ENCODE measurements around the gene HOXD13.

The HOXD13 gene

DNA sequence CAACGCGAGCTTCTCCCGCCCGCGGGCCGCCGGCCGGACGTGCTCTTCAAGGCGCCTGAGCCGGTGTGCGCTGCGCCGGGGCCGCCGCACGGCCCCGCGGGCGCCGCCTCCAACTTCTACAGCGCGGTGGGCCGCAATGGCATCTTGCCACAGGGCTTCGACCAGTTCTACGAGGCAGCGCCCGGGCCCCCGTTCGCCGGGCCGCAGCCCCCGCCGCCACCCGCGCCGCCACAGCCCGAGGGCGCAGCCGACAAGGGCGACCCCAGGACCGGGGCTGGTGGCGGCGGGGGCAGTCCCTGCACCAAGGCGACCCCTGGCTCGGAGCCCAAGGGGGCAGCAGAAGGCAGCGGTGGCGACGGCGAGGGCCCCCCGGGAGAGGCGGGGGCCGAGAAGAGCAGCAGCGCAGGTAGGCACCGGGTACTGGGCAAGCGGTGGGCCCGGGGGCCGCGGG, 15.2 kb downstream of the HOXD13 start:
- no peak for DNase-seq

DNA sequence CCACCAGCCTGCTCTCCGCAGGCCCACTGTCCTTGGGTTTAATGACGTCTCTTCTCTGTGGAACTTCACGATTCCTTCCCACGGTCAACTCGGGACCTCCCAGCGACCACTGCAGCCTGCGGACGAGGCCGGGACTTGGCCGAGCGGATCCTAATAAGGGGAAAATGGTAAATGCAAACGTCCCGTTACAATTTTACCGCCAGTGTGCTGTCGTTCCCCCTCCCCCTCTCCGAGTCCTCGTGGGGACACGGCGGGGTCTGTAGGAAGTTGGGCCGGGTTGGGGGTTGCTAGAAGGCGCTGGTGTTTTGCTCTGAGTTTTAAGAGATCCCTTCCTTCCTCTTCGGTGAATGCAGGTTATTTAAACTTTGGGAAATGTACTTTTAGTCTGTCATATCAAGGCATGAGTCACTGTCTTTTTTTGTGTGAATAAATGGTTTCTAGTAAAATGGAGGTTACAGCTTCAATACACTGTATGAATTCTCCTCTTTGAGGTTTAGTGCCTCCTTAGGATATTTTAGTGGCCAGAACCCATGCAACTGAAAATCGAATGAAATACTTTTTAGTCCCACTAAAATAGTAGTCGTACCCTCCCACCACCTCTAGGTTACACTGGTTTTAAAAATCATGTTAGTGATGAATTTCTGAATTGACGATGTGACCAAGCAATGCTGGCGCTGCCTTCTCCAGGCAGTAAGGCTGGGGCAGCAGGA, 16.8 kb downstream of the HOXD13 start:
- no peak for DNase-seq

DNA sequence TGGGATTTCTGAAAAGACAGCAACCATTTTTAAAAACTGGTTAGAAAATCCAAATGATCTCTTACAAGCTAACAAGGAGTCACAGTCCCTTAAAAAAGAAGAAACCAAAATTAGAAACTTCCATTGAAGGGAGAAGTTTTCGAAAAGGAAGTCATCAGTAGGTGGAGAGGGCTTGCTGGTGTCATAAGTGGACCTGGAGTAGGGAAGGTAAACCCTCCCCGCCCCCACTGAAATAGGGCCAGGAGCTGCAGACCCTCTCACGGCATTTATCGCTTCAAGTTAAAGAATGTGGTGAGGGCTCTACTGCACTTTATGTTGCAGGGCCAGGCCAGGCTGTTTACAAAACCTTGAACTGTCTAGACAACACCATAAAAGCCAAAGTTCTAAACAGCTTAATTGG, 17.4 kb downstream of the HOXD13 start:
- no peak for DNase-seq

GRCh38 chr2:176110415-176111308, 18.1 kb downstream of the HOXD13 start:
- no peak for DNase-seq

DNA sequence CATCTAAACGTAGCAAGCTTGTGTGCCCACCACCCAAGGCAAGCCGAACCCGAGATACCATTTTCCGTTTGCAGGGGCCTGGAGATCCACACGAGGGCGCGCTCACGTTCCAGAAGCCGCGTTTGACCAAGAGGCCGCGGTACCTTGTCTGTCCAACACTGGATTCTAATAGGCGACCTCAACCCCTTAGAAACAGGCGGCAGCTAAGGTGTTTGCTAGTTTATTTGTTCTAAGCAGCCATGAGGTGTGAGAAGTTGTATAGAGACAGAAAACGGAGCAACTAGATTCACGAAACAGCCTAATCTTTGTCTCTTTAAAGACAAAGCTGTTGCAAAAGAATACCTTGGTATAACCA, 18.8 kb downstream of the HOXD13 start:
- DNase-seq = no peak

DNA sequence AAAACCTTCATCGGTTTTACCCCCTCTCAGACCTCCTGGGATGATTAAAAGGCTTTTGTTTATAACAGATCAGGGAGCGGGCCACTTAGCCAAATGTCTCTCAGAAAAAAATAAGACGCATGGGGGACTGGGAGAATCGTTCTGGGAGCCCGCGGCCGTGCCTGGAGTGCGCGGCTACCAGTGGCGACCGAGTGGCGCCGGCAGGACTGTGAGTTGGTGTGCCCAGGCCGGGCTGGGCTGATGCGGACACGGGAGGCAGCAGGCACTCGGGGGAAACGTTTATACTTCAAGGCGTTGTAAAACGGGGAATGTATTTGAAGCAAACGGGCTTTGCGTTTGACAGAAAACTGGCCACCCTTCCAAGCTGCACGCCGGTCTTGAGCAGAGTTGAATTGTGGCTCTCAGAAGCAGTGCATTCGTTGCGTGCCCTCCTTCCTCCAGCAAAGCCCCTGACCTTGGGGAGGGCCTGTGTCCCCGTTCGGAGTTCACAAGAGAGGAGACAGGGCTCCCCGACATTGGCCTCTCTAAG, 19.4 kb downstream of the HOXD13 start:
- no peak for DNase-seq

DNA sequence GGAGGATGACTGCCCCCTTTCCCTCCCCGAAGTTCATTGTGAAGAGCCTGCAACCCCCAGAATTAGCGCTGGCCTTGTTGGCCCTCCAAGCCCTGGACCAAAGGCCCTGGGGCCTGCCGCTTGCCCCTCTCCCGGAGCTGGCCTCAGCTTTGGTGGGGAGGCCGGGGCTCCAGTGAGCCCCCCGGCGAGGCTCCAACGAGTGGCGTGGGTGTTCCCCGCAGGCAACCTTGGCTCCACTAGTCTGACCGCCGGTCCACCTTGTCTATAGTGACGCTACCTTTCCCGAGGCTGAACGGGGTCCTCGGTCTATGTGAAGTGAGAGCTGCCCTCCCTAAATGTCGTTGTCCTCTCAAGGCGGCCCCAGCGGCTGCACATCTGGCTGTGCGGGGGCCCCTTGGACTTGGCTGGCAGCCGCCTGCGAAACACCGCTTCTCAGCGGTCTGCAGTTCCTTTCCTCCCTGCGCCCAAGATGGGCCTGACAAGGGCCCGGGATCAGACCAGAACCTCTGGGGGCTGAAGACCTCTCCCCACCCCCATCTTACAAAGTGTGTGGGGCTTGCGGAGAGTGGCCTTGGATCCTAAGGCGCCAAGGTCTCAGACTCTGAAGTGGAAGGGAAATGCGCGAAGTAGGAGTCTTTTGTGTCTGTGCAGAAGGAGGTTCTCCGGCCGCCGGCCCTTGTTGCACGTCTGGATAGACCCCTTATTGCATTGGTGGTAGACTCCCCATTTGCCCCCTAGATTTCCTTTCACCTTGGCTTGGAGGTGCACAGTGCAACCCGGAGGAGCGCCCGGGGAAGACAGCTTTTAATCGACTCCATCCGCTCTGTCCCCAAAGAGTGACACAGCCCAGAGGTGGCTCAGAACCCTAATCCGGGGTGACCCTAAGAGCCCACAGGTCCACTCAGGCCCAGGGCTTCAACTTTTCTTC, 20.1 kb downstream of the HOXD13 start:
- no peak for DNase-seq

DNA sequence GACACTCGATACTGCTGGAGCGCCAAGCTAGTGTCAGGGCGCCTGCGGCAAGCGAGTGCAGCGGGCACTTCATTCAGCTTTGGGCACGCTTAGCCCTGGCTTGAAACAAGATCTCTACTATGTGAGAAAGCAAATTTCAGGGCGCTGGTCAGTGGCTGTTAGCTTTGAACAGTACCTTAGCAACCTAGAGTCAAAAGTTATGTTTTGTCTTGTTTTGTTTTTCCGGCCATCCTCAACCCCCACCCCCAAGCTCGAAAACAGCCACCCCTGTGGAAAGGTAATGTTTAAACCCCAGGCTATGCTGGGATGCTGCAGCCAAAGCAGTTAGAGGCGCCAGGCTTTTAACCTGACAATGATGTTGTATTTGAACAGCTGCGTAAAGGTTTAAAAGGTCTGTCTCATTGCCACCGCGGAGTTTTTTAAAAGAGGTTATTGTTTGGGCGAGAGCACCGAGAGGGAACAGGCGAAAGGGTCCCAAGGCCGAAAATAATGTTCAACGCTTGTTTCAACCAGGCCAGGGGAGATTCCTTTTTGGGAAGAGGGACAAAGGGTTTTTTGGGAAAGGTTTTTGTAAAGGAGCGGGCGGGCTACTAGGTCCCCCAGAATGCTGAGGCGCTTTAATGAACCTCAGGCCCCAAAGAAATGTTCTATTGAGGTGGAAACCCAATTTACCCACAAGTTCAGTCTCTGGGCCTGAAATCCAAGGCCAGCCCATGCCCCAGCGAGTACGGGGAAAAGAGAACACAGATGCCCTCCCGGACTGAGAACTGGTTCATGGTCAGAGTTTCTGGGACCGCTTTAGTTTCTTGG, 21.8 kb downstream of the HOXD13 start:
- no peak for DNase-seq

DNA sequence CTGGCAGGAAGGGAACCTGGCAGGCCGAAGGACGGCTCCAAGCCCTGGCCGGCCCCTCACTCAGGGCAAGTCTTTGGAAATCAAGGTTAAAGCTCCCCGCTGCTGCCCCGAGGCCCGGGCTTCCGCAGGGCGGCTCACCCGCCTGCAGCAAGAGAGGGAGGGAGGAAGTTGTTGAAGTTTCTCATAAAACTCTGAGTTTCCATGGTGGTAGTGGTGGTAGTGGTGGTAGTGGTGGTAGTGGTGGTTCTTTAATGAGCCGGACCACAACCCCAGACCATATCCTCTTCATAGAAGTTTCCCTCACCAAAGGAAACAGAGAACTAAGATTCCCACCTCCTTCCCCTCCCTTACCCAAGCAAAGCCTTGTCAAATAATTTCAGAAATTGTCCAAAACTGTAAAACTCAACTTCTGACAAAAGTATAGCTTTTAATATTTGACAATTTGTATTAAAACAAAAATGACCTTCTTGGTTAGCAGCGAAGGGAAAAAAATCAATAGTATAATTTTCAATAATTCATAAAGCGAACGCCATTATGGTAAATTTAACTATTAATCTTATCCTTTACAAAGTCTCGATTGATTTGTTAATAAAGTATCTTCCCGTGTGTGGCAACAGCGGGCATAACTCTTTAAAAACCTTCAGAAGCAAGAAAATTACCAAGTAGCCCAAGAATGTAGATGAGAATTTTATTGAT, 22.6 kb downstream of the HOXD13 start:
- DNase-seq = no peak

DNA sequence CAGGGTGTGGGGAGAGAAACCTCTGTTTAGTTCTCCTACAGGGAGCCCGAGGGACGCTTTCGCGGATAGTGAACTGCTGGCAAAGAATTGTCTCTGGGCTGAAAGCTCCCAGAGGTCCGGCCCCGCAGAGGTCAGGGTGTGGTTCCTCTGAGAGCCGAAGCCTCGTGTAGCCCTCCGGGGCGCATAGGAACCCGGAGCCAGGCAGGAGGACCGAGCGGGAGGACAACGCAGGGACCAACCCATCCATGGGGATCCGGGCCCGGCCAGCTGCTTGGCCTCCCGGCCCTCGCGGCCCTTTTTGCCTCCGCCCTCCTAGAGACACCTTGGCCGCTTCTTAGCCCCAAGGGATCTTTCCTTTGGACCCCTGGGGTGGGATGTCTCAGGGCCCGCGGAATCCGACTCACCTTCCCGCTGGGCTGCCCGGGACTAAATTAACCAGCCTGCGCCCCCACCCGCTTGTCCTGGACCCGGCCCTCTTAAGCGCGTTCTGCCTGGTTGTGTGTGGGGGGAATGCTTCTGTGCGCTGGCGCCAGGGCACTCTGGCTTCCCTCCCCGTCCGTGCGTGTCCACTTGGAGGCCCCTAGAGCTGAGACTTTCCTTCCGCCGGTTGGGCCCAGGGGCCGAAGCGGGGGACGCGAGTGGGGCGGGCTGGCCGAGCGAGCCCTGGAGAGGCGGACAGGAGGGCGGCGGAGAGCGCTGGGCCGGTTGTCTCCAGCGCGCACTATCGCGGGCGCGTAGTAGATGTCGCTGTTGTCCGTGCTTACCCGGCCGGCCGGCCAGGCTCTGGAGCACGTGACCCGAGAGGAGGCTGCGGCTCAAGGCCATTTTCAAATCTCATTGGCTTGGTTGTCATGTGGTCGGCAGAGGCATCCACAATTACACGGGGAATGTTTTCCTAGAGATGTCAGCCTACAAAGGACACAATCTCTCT, 23.6 kb downstream of the HOXD13 start, which contains the start of gene HOXD10:
TSS of gene HOXD10 (plus strand) at position 896 of the 931 bp plus-strand sequence. CDS start 56 bp downstream, outside the sequence.
- DNase-seq = no peak

DNA sequence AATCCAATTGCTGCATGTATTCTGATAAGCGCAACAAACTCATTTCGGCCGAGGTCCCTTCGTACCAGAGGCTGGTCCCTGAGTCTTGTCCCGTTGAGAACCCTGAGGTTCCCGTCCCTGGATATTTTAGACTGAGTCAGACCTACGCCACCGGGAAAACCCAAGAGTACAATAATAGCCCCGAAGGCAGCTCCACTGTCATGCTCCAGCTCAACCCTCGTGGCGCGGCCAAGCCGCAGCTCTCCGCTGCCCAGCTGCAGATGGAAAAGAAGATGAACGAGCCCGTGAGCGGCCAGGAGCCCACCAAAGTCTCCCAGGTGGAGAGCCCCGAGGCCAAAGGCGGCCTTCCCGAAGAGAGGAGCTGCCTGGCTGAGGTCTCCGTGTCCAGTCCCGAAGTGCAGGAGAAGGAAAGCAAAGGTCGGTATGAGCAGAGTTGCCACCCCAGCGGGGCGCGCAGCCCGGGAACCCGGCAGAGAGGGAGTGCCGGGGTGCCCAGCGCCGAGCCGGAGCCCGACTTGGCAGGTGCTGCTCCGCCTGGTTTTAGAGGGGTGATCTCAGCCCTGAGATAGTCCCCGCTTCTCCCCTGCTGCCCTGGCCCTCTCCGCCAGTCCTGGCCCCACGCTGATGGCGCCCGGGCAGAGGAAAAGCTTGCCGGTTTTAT, 24.8 kb downstream of the HOXD13 start:
- no peak for DNase-seq

- no peak for DNase-seq
Observed at GRCh38 chr2:176117823-176118371, 25.4 kb downstream of the HOXD13 start.

GRCh38 chr2:176118601-176119339, 26.2 kb downstream of the HOXD13 start:
- DNase-seq = no peak

GRCh38 chr2:176120364-176121189, 28.1 kb downstream of the HOXD13 start:
- DNase-seq = no peak

DNA sequence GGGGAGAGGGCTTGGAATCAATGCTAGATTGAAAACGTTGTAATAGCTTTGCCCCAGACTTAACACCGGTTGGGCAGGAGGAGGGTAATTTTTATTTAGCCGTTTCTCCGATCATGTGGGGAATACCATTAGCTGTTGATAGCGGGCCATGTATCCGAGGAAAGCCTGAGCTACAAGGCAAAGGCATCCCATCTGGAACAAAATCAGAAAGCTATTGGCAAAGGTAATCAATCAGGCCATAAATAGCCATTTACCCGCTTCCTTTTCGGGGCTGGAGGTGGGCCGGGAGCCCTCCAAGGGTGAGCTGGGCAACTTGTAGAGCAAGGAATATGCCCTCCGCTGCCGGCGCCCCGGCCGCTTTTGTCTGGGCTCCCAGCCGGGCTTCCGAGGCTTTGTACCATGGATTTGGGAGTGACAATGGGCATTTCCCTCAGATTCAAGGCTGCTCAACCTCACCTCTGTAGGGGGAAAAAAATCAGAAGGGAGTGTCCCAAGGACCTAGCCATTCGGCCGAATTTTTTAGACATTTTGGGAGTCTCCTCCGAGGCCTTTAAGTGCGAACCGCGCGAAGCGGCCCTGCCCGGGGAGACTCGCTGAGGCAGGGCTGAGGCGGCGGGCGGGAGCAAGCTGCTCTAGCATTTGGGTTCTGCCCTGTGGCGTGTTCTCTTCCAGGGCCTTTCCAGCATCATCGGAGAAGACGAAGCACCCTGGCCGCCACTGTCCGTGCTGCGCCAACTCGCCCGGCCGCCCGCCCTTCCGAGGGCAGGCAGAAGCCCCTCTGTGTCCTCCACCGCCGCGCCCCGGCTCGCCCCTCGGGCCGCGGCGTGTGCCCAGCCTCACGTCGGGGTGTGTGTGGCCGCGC, 28.9 kb downstream of the HOXD13 start:
- no peak for DNase-seq

- DNase-seq = no peak
Observed at GRCh38 chr2:176122052-176122682, 29.6 kb downstream of the HOXD13 start.

Data from activated naive CD4-positive, alpha-beta T cell treated with Interleukin-2 at 50 U/mL for 16 hours (primary cell).